Measurements from ENCODE around the gene GAB4. TPM values are rescaled to one million over a fixed set of nuclear protein-coding genes. Genes with fewer than 3 reads are reported as not detected.

The GAB4 gene
- total and polyA plus RNA-seq, 4 donors: not detected

DNA sequence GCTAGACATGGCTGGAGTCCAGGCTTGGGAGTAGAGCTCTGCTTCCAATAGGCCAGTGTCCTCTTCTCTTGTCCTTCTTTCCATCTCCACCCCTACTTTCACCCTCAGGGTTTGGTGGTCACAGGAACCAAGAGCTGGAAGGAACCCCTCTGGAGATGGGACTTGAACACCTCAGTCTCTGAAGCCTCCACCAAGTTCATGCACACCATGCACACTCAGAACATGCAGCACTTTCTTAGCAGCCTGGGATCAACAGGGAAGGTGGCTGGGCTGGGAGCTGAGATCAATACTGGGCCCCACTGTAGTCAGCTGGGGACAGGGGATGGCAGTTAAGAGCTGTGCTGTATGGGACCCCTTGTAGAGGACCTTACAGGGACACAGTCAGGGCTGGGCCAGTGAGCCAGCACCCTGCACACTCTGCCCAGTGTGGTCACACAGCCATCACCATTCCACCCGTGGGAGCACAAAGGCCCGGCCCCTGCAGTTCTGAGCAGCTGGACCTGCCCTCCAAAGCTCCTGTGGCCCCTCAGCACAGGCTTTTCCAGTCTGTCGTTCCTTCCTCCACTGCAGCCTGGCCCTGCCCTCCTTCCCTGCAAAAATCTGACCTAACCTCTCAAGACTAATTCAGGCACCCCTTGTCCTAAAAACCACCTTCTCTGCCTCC, 47.7 kb downstream of the GAB4 start:
- Histone ChIP-seq H3K9ac (ENCODE audit: low read depth in 1 of 2, low read length in 2 of 2) (no peak overlapping the region), H3K4me3 (ENCODE audit: low read depth in 1 of 3, low read length in 3 of 3) (no peak overlapping the region), H3K4me1 (ENCODE audit: control insufficient read depth in 4 of 4, insufficient read depth in 4 of 4, low read length in 3 of 4) (no peaks in the 10 kb centered on the region), H3K36me3 (ENCODE audit: control insufficient read depth in 4 of 4, insufficient read depth in 3 of 4, low read depth in 1 of 4, low read length in 3 of 4) (no peaks in the 10 kb centered on the region), H3K9me3 (ENCODE audit: control insufficient read depth in 4 of 4, low read length in 3 of 4) (no peaks in the 10 kb centered on the region), H3K27ac (ENCODE audit: low read depth in 1 of 2, low read length in 2 of 2) (no peak overlapping the region), H3K27me3 (ENCODE audit: control insufficient read depth in 4 of 4, insufficient read depth in 4 of 4, low read length in 3 of 4) (peaks cover 0 to 5% (median 0%) of the 10 kb centered on the region in 4 donors)
- DNase-seq (ENCODE audit: low spot score): no peak
- 71% methylated on average over 3 of the region's 3 CpGs for WGBS
- TF ChIP-seq, protein P1, sequence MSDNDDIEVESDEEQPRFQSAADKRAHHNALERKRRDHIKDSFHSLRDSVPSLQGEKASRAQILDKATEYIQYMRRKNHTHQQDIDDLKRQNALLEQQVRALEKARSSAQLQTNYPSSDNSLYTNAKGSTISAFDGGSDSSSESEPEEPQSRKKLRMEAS (IDR thresholded peaks at IDR 0.05): no peak
- TF ChIP-seq SP1 (IDR thresholded peaks at IDR 0.05) (no peak), FOXA2 (IDR thresholded peaks at IDR 0.05) (no peak), YY1 (IDR thresholded peaks at IDR 0.05) (no peak), RXRA (IDR thresholded peaks at IDR 0.05) (no peak), EGR1 (IDR thresholded peaks at IDR 0.05; ENCODE audit: low read depth in 2 of 2) (no peak), HNF4G (IDR thresholded peaks at IDR 0.05) (no peak), FOXA1 (IDR thresholded peaks at IDR 0.05) (no peak), NR2F2 (IDR thresholded peaks at IDR 0.05) (no peak), GABPA (IDR thresholded peaks at IDR 0.05 in 1 of 2, conservative IDR thresholded peaks at IDR 0.05 in 1 of 2) (no peak), TAF1 (conservative IDR thresholded peaks at IDR 0.05) (no peak), RAD21 (IDR thresholded peaks at IDR 0.05) (no peak), HNF4A (conservative IDR thresholded peaks at IDR 0.05) (no peak), JUND (IDR thresholded peaks at IDR 0.05) (no peak)
- TF ChIP-seq, protein P2, sequence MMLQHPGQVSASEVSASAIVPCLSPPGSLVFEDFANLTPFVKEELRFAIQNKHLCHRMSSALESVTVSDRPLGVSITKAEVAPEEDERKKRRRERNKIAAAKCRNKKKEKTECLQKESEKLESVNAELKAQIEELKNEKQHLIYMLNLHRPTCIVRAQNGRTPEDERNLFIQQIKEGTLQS (IDR thresholded peaks at IDR 0.05): no peak
- TF ChIP-seq, protein P3, sequence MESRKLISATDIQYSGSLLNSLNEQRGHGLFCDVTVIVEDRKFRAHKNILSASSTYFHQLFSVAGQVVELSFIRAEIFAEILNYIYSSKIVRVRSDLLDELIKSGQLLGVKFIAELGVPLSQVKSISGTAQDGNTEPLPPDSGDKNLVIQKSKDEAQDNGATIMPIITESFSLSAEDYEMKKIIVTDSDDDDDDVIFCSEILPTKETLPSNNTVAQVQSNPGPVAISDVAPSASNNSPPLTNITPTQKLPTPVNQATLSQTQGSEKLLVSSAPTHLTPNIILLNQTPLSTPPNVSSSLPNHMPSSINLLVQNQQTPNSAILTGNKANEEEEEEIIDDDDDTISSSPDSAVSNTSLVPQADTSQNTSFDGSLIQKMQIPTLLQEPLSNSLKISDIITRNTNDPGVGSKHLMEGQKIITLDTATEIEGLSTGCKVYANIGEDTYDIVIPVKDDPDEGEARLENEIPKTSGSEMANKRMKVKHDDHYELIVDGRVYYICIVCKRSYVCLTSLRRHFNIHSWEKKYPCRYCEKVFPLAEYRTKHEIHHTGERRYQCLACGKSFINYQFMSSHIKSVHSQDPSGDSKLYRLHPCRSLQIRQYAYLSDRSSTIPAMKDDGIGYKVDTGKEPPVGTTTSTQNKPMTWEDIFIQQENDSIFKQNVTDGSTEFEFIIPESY (IDR thresholded peaks at IDR 0.05): no peak
- TF ChIP-seq, protein P4, sequence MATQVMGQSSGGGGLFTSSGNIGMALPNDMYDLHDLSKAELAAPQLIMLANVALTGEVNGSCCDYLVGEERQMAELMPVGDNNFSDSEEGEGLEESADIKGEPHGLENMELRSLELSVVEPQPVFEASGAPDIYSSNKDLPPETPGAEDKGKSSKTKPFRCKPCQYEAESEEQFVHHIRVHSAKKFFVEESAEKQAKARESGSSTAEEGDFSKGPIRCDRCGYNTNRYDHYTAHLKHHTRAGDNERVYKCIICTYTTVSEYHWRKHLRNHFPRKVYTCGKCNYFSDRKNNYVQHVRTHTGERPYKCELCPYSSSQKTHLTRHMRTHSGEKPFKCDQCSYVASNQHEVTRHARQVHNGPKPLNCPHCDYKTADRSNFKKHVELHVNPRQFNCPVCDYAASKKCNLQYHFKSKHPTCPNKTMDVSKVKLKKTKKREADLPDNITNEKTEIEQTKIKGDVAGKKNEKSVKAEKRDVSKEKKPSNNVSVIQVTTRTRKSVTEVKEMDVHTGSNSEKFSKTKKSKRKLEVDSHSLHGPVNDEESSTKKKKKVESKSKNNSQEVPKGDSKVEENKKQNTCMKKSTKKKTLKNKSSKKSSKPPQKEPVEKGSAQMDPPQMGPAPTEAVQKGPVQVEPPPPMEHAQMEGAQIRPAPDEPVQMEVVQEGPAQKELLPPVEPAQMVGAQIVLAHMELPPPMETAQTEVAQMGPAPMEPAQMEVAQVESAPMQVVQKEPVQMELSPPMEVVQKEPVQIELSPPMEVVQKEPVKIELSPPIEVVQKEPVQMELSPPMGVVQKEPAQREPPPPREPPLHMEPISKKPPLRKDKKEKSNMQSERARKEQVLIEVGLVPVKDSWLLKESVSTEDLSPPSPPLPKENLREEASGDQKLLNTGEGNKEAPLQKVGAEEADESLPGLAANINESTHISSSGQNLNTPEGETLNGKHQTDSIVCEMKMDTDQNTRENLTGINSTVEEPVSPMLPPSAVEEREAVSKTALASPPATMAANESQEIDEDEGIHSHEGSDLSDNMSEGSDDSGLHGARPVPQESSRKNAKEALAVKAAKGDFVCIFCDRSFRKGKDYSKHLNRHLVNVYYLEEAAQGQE (IDR thresholded peaks at IDR 0.05): no peak

DNA sequence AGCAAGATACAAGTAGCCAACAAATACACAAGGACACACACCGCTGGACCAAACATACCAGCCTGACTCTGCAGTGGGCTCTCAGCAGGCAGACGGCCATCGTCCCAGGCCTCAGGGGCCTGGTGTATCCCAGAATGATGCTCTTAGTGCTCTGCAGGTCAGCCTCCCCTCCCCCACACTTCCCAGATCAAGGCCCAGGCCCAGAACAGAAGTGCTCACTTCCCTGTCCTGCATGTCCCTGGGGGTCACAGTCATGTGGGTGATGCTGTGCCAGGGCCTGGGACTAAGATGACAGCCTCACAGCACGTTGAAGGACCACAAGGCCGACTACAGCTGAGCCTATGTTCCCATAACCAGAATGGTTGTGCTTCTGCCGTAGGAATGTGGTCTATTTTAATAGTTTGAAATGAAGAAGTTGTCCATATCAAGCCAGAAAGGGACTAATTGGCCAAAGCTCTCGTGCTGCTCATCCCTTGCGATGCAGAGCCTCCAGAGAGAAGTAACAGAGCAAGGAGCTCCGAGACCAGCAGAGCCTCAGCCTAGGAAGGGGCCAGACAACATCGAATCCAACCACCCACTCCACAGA, 48.6 kb downstream of the GAB4 start:
- H3K9ac ChIP-seq (ENCODE audit: low read depth in 1 of 2, low read length in 2 of 2): no peak overlapping the region
- H3K4me3 ChIP-seq (ENCODE audit: low read depth in 1 of 3, low read length in 3 of 3): no peak overlapping the region
- no peak for DNase-seq (ENCODE audit: low spot score)
- WGBS: 86% methylated on average over 10 of the region's 10 CpGs
- no peaks in the 10 kb centered on the region for H3K4me1 ChIP-seq (ENCODE audit: control insufficient read depth in 4 of 4, insufficient read depth in 4 of 4, low read length in 3 of 4)
- H3K27me3 ChIP-seq (ENCODE audit: control insufficient read depth in 4 of 4, insufficient read depth in 4 of 4, low read length in 3 of 4): peaks cover 0 to 5% (median 0%) of the 10 kb centered on the region in 4 donors
- H3K27ac ChIP-seq (ENCODE audit: low read depth in 1 of 2, low read length in 2 of 2): no peak overlapping the region
- TF ChIP-seq HNF4G (IDR thresholded peaks at IDR 0.05): no peak
- TF ChIP-seq HNF4A (conservative IDR thresholded peaks at IDR 0.05): no peak
- TF ChIP-seq, protein P1 (IDR thresholded peaks at IDR 0.05): no peak
- no peak for TF ChIP-seq YY1 (IDR thresholded peaks at IDR 0.05)
- TF ChIP-seq JUND (IDR thresholded peaks at IDR 0.05): no peak
- TF ChIP-seq, protein P3 (IDR thresholded peaks at IDR 0.05): no peak
- TF ChIP-seq FOXA1 (IDR thresholded peaks at IDR 0.05): no peak
- TF ChIP-seq, protein P5, sequence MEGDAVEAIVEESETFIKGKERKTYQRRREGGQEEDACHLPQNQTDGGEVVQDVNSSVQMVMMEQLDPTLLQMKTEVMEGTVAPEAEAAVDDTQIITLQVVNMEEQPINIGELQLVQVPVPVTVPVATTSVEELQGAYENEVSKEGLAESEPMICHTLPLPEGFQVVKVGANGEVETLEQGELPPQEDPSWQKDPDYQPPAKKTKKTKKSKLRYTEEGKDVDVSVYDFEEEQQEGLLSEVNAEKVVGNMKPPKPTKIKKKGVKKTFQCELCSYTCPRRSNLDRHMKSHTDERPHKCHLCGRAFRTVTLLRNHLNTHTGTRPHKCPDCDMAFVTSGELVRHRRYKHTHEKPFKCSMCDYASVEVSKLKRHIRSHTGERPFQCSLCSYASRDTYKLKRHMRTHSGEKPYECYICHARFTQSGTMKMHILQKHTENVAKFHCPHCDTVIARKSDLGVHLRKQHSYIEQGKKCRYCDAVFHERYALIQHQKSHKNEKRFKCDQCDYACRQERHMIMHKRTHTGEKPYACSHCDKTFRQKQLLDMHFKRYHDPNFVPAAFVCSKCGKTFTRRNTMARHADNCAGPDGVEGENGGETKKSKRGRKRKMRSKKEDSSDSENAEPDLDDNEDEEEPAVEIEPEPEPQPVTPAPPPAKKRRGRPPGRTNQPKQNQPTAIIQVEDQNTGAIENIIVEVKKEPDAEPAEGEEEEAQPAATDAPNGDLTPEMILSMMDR (IDR thresholded peaks at IDR 0.05; ENCODE audit: low read depth, low read length, missing input control): no peak
- TF ChIP-seq, protein P2 (IDR thresholded peaks at IDR 0.05): no peak
- no peak for TF ChIP-seq GABPA (IDR thresholded peaks at IDR 0.05 in 1 of 2, conservative IDR thresholded peaks at IDR 0.05 in 1 of 2)
- TF ChIP-seq NR2F2 (IDR thresholded peaks at IDR 0.05): no peak
- no peak for TF ChIP-seq FOXA2 (IDR thresholded peaks at IDR 0.05)
- no peak for TF ChIP-seq RAD21 (IDR thresholded peaks at IDR 0.05)
- no peak for TF ChIP-seq EGR1 (IDR thresholded peaks at IDR 0.05; ENCODE audit: low read depth in 2 of 2)
- TF ChIP-seq RXRA (IDR thresholded peaks at IDR 0.05): no peak
- no peak for TF ChIP-seq TAF1 (conservative IDR thresholded peaks at IDR 0.05)
- TF ChIP-seq SP1 (IDR thresholded peaks at IDR 0.05): no peak
- no peaks in the 10 kb centered on the region for H3K9me3 ChIP-seq (ENCODE audit: control insufficient read depth in 4 of 4, low read length in 3 of 4)
- H3K36me3 ChIP-seq (ENCODE audit: control insufficient read depth in 4 of 4, insufficient read depth in 3 of 4, low read depth in 1 of 4, low read length in 3 of 4): no peaks in the 10 kb centered on the region

Measured in liver (tissue), 9 donors.